ENCODE measurements around the gene DGKQ. TPM values are rescaled to one million over a fixed set of nuclear protein-coding genes. Genes with fewer than 3 reads are reported as not detected.

Gene DGKQ
- total RNA-seq, 1 experiment from 2014 or later = 12.2 TPM

DNA sequence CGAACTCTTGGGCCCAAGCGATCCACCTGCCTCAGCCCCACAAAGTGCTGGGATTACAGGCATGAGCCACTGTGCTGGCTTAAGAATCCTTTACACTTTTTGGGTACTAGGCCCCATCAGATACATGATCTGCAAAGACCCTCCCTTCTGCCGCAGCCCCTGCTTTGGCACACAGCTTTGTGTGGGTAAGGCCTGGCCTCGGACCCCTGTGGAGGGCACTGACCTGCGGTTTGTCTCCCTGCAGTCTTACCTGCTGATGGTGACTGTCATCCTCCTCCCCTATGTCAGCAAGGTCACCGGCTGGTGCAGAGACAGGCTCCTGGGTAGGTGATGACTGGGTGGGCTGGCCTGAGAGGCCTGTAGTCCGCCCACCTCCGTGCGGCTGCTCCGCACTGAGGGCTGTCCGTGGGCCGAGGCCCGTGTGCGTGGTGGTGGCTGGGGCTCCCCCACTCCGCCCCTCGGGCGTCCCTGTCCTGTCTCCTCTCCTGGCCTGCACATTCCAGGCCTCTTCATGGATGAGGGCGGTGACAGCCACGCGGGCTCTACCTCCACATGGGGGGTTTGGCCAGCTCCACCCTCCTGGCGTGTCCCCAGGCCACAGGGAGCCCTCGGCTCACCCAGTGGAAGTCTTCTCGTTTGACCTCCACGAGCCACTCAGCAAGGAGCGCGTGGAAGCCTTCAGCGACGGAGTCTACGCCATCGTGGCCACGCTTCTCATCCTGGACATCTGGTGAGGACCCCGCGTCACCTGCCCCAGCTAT is 18.0 kb downstream of the DGKQ start:
- TF ChIP-seq SIN3A (IDR thresholded peaks at IDR 0.05; ENCODE audit: borderline replicate concordance, insufficient read depth, low read depth, low read length) (no peak), POLR2AphosphoS5 (IDR thresholded peaks at IDR 0.05; ENCODE audit: low read depth, low read length) (no peak), TCF7L2 (IDR thresholded peaks at IDR 0.05; ENCODE audit: low read depth, low read length) (no peak)
- TF ChIP-seq, protein P1, sequence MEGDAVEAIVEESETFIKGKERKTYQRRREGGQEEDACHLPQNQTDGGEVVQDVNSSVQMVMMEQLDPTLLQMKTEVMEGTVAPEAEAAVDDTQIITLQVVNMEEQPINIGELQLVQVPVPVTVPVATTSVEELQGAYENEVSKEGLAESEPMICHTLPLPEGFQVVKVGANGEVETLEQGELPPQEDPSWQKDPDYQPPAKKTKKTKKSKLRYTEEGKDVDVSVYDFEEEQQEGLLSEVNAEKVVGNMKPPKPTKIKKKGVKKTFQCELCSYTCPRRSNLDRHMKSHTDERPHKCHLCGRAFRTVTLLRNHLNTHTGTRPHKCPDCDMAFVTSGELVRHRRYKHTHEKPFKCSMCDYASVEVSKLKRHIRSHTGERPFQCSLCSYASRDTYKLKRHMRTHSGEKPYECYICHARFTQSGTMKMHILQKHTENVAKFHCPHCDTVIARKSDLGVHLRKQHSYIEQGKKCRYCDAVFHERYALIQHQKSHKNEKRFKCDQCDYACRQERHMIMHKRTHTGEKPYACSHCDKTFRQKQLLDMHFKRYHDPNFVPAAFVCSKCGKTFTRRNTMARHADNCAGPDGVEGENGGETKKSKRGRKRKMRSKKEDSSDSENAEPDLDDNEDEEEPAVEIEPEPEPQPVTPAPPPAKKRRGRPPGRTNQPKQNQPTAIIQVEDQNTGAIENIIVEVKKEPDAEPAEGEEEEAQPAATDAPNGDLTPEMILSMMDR (IDR thresholded peaks at IDR 0.05) = no peak
- TF ChIP-seq, protein P2, sequence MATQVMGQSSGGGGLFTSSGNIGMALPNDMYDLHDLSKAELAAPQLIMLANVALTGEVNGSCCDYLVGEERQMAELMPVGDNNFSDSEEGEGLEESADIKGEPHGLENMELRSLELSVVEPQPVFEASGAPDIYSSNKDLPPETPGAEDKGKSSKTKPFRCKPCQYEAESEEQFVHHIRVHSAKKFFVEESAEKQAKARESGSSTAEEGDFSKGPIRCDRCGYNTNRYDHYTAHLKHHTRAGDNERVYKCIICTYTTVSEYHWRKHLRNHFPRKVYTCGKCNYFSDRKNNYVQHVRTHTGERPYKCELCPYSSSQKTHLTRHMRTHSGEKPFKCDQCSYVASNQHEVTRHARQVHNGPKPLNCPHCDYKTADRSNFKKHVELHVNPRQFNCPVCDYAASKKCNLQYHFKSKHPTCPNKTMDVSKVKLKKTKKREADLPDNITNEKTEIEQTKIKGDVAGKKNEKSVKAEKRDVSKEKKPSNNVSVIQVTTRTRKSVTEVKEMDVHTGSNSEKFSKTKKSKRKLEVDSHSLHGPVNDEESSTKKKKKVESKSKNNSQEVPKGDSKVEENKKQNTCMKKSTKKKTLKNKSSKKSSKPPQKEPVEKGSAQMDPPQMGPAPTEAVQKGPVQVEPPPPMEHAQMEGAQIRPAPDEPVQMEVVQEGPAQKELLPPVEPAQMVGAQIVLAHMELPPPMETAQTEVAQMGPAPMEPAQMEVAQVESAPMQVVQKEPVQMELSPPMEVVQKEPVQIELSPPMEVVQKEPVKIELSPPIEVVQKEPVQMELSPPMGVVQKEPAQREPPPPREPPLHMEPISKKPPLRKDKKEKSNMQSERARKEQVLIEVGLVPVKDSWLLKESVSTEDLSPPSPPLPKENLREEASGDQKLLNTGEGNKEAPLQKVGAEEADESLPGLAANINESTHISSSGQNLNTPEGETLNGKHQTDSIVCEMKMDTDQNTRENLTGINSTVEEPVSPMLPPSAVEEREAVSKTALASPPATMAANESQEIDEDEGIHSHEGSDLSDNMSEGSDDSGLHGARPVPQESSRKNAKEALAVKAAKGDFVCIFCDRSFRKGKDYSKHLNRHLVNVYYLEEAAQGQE (IDR thresholded peaks at IDR 0.05; ENCODE audit: insufficient read depth in 1 of 2, low read depth in 2 of 2, low read length in 1 of 2) = no peak
- Histone ChIP-seq H3K27ac (ENCODE audit: low read length) (no peak overlapping the region), H3K9me3 (ENCODE audit: control insufficient read depth, insufficient read depth, low read depth, low read length) (no peaks in the 10 kb centered on the region), H3K36me3 (ENCODE audit: control insufficient read depth, insufficient read depth, low read length) (no peaks in the 10 kb centered on the region), H3K27me3 (ENCODE audit: control insufficient read depth, insufficient read depth, low read length) (no peaks in the 10 kb centered on the region), H3K4me1 (ENCODE audit: control insufficient read depth, insufficient read depth, low read length) (no peaks in the 10 kb centered on the region), H3K4me3 (ENCODE audit: low read depth in 2 of 2, low read length in 2 of 2) (no peak overlapping the region)
- no peak for ATAC-seq
- CTCF ChIA-PET = no interaction called here
- no peak for DNase-seq (ENCODE audit: low read depth, low spot score)
- no TSS peak for BruUV-seq (replicated peaks)
- POLR2A ChIA-PET = no interaction called here
- in situ Hi-C loops (cut with HindIII; ENCODE audit: low pct_unique_long_range_greater_than_20kb, low sequenced_read_pairs) (no loop called here), intact Hi-C loops (cut with micrococcal nuclease; ENCODE audit: unreplicated experiment) (no loop called here)

DNA sequence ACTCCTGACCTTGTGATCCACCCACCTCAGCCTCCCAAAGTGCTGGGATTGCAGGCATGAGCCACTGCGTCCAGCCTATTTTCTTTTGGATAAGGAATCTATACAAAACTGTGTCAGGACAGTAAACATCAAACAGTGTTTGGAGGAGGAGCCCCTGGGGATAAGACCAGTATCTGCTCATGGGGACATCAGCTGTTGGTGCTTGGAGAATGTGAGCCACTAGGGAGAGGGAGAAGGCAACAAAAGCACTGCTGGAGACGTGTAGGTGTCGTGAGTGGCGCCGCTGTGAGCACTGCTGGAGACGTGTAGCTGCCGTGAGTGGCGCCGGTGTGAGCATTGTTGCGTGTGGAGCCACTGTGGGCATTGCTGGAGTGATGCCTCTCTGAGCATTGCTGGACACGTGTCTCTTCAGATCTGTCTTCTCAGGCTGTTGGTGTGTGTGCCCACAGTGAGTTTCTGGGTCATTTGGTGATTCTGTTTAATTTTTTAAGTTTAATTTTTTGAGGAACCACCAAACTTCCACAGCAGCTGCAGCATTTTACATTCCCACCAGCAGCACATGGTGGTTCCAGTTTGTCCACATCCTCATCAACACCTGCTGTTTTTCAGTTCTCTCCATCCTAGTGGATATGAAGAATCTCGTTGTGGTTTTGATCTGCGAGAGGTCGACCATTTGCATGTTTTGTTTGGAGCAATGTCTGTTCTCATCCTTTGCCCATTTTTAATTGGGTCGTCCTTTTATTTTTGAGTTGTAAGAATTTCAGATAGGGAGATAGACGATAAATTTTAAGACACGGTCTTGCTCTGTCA is 19.0 kb downstream of the DGKQ start:
- no peaks in the 10 kb centered on the region for H3K27me3 ChIP-seq (ENCODE audit: control insufficient read depth, insufficient read depth, low read length)
- no peaks in the 10 kb centered on the region for H3K9me3 ChIP-seq (ENCODE audit: control insufficient read depth, insufficient read depth, low read depth, low read length)
- no peak overlapping the region for H3K27ac ChIP-seq (ENCODE audit: low read length)
- POLR2A ChIA-PET = no interaction called here
- in situ Hi-C loops (cut with HindIII; ENCODE audit: low pct_unique_long_range_greater_than_20kb, low sequenced_read_pairs) (no loop called here), intact Hi-C loops (cut with micrococcal nuclease; ENCODE audit: unreplicated experiment) (no loop called here)
- H3K36me3 ChIP-seq (ENCODE audit: control insufficient read depth, insufficient read depth, low read length) = no peaks in the 10 kb centered on the region
- CTCF ChIA-PET = no interaction called here
- TF ChIP-seq POLR2AphosphoS5 (IDR thresholded peaks at IDR 0.05; ENCODE audit: low read depth, low read length) (no peak), SIN3A (IDR thresholded peaks at IDR 0.05; ENCODE audit: borderline replicate concordance, insufficient read depth, low read depth, low read length) (no peak), TCF7L2 (IDR thresholded peaks at IDR 0.05; ENCODE audit: low read depth, low read length) (no peak)
- TF ChIP-seq, protein P2 (IDR thresholded peaks at IDR 0.05; ENCODE audit: insufficient read depth in 1 of 2, low read depth in 2 of 2, low read length in 1 of 2) = no peak
- TF ChIP-seq, protein P1 (IDR thresholded peaks at IDR 0.05) = no peak
- no peak overlapping the region for H3K4me3 ChIP-seq (ENCODE audit: low read depth in 2 of 2, low read length in 2 of 2)
- H3K4me1 ChIP-seq (ENCODE audit: control insufficient read depth, insufficient read depth, low read length) = no peaks in the 10 kb centered on the region
- DNase-seq (ENCODE audit: low read depth, low spot score) (no peak), ATAC-seq (no peak)
- BruUV-seq (replicated peaks) = no TSS peak
